ENCODE data around the gene PDE11A.

The PDE11A gene

DNA sequence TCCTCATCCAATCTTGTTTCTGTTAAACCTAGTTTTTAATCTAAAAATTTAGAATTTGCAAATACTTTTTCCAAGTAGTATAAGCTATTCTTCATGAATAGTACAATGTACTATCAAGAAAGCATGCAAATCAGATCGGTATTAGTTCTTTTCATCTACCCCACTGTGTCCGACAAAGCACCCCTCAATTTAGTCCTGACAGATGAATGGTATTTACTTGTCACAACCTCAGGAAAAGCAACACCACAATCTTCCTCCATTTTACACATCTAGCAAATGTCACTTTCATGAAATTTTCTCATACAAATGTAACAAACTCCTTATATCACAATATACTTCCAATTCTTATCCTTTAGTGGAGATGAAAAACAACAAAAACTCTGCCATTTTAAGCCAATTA, 163.8 kb downstream of the PDE11A start:
- no peak for TF ChIP-seq EZH2 (IDR thresholded peaks at IDR 0.05; ENCODE audit: borderline replicate concordance, low read depth, low read length, severe bottlenecking)
- TF ChIP-seq, protein P1, sequence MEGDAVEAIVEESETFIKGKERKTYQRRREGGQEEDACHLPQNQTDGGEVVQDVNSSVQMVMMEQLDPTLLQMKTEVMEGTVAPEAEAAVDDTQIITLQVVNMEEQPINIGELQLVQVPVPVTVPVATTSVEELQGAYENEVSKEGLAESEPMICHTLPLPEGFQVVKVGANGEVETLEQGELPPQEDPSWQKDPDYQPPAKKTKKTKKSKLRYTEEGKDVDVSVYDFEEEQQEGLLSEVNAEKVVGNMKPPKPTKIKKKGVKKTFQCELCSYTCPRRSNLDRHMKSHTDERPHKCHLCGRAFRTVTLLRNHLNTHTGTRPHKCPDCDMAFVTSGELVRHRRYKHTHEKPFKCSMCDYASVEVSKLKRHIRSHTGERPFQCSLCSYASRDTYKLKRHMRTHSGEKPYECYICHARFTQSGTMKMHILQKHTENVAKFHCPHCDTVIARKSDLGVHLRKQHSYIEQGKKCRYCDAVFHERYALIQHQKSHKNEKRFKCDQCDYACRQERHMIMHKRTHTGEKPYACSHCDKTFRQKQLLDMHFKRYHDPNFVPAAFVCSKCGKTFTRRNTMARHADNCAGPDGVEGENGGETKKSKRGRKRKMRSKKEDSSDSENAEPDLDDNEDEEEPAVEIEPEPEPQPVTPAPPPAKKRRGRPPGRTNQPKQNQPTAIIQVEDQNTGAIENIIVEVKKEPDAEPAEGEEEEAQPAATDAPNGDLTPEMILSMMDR (IDR thresholded peaks at IDR 0.05; ENCODE audit: borderline replicate concordance, extremely low read depth, low read length, poor library complexity, severe bottlenecking), result no peak
- Histone ChIP-seq H3K36me3 (ENCODE audit: insufficient read depth, low read length) (no peaks in the 10 kb centered on the region), H3K4me3 (ENCODE audit: low read depth in 1 of 2, low read length in 2 of 2) (no peak overlapping the region), H3K9me3 (ENCODE audit: insufficient read depth, low read length, severe bottlenecking) (no peaks in the 10 kb centered on the region), H4K20me1 (ENCODE audit: insufficient read depth, low read length) (no peaks in the 10 kb centered on the region), H3K4me2 (ENCODE audit: insufficient read depth, low read length) (no peak overlapping the region), H3K27me3 (ENCODE audit: insufficient read depth, low read length, poor library complexity) (peaks cover 4% of the 10 kb centered on the region), H3K4me1 (ENCODE audit: insufficient read depth, low read length) (peaks cover 17% of the 10 kb centered on the region), H3K79me2 (ENCODE audit: insufficient read depth, low read length) (no peaks in the 10 kb centered on the region), H3K27ac (ENCODE audit: low read length) (no peak overlapping the region), H3K9ac (ENCODE audit: low read depth, low read length) (no peak overlapping the region), H2AFZ (ENCODE audit: low read depth, low read length) (no peak overlapping the region)
- DNase-seq (no peak), ATAC-seq (ENCODE audit: insufficient read depth, low read depth) (no peak)

DNA sequence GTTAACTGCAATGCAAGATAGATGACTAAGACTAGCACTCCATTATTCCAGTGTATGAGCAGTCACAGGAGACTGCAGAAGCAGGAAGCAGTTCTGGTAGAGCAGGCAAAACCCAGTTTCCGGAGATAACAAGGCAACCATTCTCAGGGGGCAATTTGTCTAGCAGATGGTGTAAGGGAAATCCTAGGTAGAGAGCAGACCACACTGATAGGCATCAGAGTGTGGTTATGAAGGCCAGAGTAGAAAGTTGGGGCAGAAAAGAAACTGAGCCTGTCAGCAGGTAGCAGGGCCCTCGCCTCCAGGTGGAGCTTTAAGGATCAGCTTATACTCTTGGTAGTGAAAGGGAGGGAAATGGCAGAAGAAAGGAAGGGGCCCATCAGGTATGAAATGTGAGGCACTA, 164.4 kb downstream of the PDE11A start:
- ATAC-seq (ENCODE audit: insufficient read depth, low read depth), result peak; percentile 93
- H3K27me3 ChIP-seq (ENCODE audit: insufficient read depth, low read length, poor library complexity), result peaks cover 4% of the 10 kb centered on the region
- no peak overlapping the region for H3K9ac ChIP-seq (ENCODE audit: low read depth, low read length)
- H3K9me3 ChIP-seq (ENCODE audit: insufficient read depth, low read length, severe bottlenecking), result no peaks in the 10 kb centered on the region
- peak overlapping the region; percentile 23; the same call in 1 of the 2 replicates for H3K4me2 ChIP-seq (ENCODE audit: insufficient read depth, low read length)
- no peaks in the 10 kb centered on the region for H4K20me1 ChIP-seq (ENCODE audit: insufficient read depth, low read length)
- H3K36me3 ChIP-seq (ENCODE audit: insufficient read depth, low read length), result no peaks in the 10 kb centered on the region
- H3K79me2 ChIP-seq (ENCODE audit: insufficient read depth, low read length), result no peaks in the 10 kb centered on the region
- TF ChIP-seq, protein P1 (IDR thresholded peaks at IDR 0.05; ENCODE audit: borderline replicate concordance, extremely low read depth, low read length, poor library complexity, severe bottlenecking), result peak; percentile 47
- no peak for TF ChIP-seq EZH2 (IDR thresholded peaks at IDR 0.05; ENCODE audit: borderline replicate concordance, low read depth, low read length, severe bottlenecking)
- peak; percentile 66 for DNase-seq
- H3K27ac ChIP-seq (ENCODE audit: low read length), result no peak overlapping the region
- no peak overlapping the region for H2AFZ ChIP-seq (ENCODE audit: low read depth, low read length)
- no peak overlapping the region for H3K4me3 ChIP-seq (ENCODE audit: low read depth in 1 of 2, low read length in 2 of 2)
- H3K4me1 ChIP-seq (ENCODE audit: insufficient read depth, low read length), result peaks cover 17% of the 10 kb centered on the region

DNA sequence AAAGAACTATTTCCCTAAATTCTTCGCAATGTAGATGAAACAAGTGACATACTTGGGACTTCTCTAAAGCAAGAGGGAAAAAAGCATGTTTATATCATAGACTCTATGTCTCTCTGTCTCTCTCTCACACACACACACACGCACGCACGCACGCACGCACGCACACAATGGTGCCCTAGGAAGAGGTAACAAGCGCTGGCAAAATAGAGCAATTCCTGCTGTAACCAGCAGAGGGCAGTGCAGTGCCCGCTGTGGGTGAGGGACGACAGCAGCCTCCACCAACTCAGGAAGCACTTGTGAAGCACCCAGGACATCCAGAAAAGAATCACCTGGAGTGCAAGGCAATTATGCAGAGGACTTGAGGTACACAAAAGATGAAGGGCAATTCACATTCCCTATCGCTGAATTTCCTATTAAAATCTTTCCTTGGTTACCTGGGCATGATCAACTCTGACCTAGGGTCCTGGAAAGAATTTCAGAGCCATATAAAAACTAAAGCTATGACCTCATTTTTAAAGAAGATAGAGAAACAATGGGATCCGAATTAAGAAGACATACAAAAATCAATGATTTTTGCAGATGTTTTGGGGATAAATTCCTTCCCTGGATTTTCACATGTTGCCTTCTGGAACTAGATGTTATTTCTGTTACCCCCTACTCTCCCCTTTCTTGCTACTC, 166.4 kb downstream of the PDE11A start:
- Histone ChIP-seq H3K4me1 (ENCODE audit: insufficient read depth, low read length) (peaks cover 17% of the 10 kb centered on the region), H3K27me3 (ENCODE audit: insufficient read depth, low read length, poor library complexity) (peaks cover 4% of the 10 kb centered on the region), H3K4me2 (ENCODE audit: insufficient read depth, low read length) (no peak overlapping the region), H3K9me3 (ENCODE audit: insufficient read depth, low read length, severe bottlenecking) (no peaks in the 10 kb centered on the region), H4K20me1 (ENCODE audit: insufficient read depth, low read length) (no peaks in the 10 kb centered on the region), H3K4me3 (ENCODE audit: low read depth in 1 of 2, low read length in 2 of 2) (no peak overlapping the region), H3K79me2 (ENCODE audit: insufficient read depth, low read length) (no peaks in the 10 kb centered on the region), H2AFZ (ENCODE audit: low read depth, low read length) (no peak overlapping the region), H3K36me3 (ENCODE audit: insufficient read depth, low read length) (no peaks in the 10 kb centered on the region), H3K9ac (ENCODE audit: low read depth, low read length) (no peak overlapping the region), H3K27ac (ENCODE audit: low read length) (no peak overlapping the region)
- peak; percentile 75 for ATAC-seq (ENCODE audit: insufficient read depth, low read depth)
- TF ChIP-seq EZH2 (IDR thresholded peaks at IDR 0.05; ENCODE audit: borderline replicate concordance, low read depth, low read length, severe bottlenecking), result no peak
- TF ChIP-seq, protein P1 (IDR thresholded peaks at IDR 0.05; ENCODE audit: borderline replicate concordance, extremely low read depth, low read length, poor library complexity, severe bottlenecking), result peak; percentile 96
- DNase-seq, result peak; percentile 77

Data from DND-41 (cell line).